CD1c-positive myeloid dendritic cell (primary cell): Measurements from ENCODE around the gene CSMD2.

Experiments
- DNase-seq: peaks from one replicate; pipeline ENCODE4 v3.0.0-alpha.2; 2016; ENCODE audit errors: extremely low spot score

Gene CSMD2

DNA sequence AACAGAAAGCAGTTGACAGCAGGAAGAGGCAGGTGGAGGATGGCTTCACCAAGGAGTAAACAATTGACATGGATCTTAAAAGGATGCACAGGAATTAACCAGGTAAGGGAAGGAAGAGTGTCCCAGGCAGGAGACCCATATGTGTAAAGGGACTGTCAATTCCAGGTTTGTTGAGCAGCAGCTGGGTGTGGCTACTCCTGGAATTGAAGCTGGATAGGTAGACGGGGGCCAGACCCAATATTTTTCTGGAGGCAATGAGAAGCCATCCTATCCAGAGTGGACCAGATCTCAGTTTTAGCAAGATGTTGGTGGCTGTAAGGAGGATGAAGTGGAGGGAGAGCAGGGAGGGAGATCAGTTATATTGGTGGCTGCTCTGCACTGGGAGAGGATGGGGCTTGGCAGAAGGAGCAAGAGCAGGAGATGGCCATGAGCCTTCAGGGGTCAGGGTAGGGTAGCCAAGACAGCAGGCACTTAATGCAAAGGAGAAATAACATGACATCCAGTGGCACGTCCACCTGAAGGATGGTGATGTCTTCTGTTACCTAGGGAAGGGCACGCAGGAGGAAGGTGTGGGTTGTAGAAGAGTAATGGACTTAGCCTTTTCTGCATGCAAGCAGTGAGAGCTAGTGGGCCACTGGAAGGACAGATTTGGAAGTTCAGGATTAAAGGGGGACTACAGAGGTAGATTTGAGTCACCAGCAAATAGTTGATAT, 447.9 kb downstream of the CSMD2 start:
- no peak for DNase-seq

DNA sequence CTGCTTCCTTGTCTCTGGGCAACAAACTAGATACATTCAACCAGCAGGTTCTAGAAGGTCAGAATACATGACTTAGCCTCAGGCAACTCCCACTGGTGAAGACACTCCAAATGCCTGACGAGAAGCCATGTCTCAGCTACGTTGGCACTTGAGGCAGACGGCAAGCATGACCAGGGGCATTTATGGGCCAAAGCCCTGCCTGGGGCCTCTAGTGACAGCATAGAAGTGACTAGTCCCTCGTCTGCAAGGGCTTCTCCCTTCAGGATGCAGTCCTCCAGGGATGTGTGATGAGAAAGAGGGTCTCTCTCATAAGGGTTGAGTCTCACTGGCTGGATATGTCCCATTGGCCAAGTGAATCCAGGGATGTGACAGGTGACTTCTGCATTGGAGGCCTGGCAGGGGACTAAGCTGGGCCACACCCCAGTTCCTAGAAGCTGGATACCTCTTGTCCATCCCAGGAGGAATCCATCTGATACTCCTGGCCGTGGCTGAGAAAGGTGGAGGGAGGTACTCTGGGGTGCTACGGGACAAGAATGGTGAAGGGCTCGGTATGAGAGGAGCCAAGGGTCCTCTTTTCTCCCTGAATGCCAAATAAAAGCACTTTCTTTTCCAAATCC, 449.7 kb downstream of the CSMD2 start:
- no peak for DNase-seq

DNA sequence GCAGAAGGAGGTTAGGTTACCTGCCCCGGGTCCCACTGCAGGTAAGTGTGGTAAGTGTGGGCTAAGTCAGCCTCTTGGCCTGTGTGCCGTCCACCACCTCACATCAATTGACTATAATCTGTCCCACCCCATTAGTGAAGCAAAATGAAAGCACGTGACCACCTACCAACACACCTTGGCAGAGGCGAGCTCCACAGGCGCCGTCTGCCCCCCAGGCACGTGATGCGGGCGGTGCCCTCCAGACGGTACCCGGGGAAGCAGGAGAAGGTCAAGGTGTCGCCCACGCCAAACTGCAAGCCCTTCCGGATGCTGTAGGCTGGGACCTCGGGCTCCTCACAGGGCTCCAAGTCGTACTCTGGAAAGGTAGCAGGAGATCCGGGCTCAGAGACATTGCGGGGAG, 450.6 kb downstream of the CSMD2 start:
- no peak for DNase-seq

DNA sequence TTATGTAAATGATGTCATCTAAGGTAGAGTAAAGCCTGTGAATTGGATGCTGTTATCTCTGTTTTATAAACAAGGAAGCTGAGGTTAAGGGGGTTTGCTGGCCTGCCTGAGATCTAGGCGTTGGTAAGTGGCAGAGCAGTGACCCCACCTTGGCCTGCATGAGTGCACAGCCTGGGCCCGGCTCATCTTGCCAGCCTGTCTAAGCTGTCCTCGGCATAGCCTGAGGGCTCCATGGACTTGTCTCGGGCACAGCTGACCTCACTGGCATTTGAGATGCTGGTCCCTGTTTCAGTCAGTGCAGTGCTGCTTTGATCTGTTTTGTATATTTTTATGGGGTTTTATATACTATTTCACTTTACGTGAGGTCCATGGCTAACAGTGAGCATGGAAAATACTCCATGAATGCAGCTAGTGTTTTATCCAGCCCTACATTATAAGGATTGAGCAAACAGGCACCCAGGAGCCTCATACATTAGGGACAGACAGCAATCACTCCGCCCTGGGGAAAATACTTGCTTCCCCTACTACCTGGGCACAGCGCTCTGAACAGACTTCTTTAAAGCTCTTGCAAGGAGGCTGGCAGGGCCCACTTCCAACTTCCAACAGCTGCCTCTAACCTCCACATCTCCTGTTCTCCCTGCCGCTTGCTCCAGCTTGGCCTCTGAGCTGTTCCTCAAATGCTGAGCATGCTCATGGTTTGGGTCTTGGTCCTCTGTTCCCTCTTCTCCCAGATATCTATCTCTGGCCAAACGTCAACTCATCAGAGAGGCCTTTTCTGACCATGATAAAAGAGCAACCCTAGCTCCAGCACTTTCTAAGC, 451.8 kb downstream of the CSMD2 start:
- DNase-seq, result no peak

DNA sequence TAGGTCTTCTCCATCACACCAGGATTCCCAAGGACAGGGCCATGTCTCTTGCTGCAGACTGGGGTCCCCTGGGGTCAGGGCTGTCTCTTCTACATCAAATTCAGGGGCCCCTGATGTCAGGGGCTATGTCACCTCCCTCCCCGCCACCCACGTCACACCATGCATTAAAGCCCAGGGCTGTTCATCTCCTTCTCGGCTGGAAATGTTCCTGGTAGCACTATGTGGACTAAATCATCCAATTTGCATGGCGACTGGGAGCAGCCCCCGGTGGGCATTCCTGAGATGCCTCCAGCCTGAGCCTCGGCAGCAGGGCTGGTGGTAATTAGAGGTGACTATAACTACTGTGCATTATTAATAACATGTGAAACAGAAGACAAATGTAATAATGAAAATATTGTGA, 452.8 kb downstream of the CSMD2 start:
- DNase-seq, result no peak

DNA sequence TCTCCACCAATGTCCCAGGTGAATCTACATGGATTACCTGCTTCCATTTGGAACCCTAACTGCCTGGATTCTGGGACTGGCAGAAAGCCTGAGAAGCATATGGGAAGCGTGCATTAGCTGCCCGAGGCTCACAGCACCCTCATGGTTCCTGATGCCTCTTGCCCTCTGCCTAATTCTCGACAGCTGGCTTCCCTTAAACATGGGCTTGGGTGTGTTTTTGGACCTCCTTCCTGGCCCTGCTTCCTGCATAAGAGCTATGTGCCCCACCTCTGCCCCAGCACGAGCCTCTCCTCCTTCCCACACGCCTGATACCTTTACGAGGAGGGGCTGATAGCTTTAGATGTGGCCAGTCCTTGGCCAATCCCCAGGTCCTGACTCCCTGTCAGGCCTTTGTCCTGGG, 453.5 kb downstream of the CSMD2 start:
- DNase-seq, result no peak

DNA sequence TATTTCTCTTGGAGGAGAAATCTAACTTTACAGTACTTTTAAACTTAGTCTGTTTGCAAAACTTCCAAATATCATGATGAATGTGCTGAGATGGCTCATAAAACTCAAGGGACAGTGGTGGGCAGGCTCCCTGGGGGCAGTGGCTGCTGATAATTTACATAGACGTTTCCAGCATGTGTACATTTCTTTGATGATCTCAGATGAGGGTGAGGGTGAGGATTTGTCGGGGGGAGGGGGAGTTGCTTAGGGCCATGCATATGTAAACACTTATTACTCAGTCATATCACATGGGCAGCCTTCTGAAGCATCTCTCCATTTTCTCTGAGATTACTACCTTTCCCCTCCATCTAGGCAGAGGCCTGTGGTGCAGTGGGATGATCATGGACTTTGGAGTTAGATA, 454.1 kb downstream of the CSMD2 start:
- DNase-seq, result no peak

DNA sequence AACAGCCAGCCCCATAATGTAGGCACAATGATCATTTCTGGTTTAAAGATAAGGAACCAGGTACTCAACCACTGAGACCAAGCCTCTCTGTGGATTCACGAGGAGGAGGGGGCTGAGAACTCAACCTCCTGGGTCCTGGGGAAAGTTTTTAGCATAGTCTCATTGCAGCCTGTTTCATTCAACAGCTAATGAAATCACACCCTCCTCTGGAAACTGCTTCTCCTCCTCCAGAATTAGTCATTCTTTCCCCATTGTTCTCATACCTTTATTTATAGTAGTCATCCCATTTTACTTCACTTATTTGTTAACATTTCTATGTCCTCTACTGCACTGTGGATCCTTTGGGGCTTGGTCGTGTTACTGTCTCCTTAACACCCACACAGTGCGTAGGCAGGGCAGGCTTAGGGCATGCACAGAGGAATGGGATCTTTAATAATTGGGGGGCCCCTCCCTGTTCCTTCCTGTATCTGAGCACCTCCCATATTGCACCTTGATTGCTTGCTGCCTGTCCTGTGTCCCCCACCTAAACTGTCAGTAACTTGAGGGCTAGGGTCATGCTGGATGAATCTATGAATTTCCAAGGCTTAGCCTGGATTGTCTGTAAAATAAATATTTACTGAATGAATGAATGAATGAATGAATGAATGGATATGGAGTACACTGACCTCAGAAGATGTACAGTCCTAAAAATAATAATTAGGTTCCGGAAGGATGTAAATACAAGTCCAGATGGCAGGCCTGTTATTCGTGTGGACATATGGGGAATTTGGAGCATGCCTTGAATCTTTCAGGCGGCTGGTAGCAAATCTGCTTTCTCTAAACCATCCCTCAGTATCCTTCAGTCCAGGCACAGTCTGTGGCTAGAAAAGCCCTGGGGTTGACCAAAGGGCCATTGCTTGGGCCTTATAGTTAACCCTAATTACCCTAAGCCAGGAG, 455.0 kb downstream of the CSMD2 start:
- DNase-seq, result no peak

DNA sequence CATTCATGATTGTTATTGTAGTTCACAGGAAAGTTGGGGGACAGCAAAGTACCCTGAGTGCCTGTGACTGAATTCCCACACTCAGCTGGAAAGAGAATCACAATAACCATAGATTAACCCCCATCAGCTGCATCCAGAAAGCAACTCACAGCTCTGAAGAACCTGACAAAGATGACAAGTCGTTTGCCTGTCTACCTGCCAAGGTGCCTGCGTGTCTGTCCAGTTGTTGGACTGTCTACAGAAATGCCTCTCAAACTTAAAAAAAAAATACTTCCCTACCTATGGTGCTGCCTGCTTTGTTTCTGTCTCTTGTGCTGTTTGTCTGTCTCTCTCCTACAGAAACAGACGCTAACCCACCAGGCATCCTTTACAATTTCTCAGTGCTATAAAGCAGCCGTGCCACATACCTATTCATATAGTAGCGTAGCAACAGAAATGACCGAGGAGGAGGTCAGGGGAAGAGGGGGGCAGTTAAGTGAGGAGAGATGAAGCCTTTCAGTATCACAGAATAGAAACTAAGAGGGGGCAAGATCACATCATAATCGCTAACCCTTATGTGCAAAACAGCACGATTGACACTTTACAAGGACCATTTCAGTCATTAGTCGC, 455.8 kb downstream of the CSMD2 start:
- no peak for DNase-seq

DNA sequence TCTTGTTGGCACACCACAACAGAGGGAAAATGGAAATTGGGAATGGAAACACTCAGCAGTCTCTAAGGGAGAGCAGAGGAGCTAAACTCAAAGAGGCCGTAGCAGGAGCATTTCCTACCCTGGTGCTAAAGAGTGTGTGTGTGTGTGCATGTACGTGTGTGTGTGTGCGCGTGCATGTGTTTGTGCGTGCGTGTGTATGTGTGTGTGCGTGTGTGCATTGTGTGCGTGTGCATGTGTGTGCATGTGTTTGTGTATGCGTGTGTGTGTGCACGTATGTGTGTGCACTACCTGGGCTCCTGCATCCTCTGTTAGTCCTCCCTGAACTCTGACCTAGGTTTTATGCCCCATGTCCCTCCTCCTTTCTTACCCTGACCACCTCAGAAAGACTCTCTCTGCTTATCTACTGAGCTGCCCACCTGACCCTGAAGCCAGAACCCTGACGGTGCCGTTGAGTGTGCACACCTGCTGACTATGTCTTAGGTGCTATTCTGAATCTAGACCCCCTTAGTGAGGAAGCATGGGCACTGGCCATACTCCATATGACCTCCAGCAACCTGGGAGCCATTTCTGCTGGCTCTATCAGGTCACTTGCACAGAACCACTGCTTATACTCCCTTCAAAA, 458.3 kb downstream of the CSMD2 start:
- no peak for DNase-seq

DNA sequence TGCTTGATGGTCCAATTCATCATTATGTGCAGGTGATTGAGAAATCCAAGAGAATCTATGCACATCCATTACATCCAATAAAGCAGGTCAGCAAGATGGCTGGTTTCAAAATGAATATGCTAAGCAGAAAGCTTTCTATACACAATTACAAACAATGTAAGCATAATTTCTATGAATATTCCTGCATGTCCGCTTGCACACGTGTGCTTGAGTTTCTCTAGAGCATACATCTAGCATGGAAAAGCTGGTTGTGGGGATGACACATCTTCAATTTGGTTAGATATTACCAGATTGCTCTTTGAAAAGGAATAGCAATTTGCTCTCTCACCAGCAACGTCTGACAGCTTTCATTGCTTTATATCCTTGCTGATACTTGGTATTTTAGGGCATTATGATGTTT, 461.6 kb downstream of the CSMD2 start:
- DNase-seq, result no peak

DNA sequence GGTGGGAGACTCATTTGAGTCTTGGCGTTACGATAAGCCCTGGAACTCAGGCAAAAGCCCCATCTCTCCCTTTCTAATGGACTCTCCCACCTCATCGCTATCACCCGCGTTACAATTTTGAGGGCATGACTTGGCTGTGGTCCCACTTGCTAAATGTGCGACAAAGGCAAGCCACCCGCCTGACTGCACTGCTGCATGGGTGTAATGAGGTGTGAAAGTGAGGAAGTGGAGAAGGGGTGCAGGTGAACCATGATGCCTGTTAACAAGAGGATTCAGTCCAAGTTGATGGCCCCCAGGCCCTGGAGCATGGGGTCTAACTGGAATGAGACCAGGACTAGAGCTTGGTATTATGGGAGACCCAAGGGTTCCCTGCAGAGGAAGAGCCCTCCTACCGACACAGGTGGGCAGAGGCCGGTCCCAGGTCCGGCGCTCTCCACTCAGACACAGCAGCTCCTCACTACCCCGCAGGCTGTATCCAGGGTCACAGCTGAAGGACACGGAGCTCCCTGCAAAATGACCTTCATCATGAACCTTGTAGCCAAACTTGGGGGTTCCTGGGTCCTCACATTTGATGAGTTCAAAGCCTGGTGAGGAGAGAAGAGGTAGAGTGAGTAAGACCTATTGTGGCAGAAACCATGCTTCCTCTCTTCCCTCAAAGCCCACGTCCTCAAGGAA, 466.5 kb downstream of the CSMD2 start:
- DNase-seq, result no peak

DNA sequence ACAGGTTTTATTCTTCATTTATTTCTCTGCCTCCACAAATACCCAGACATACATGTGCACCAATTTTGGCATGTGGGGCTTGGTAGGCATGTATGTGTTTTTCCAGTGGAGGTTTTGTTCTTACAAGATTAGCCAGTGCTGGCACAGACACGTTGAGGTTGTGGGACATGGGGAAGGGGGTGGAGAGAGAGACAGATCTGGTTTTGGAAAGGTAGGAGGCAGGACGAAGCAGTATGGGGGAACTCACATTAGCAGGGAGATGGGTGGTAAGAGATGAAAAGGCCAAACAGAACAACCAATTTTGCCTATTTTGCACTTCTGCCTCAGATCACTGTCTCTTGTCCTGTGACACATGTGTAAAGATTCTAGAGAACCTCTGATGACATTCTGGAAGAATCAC, 467.2 kb downstream of the CSMD2 start:
- no peak for DNase-seq

DNA sequence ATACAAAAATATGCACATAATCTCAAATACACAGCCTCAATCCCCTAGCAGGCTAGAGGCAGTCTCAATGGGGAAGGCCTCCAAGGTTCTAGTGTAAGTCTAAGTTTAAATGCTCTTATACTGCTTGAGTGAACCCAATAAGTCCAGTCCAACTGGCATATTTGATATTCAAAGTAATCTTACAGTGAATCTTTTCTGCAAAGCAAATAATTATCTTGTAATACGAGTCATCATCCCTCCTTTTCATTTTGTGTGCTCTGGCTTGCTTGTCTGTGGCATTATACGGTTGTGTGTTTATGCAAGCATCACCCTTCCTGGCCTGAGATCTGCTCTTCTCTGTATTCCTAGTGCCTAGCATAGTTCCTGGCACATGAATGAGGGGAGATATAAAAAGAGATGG, 468.1 kb downstream of the CSMD2 start:
- no peak for DNase-seq

DNA sequence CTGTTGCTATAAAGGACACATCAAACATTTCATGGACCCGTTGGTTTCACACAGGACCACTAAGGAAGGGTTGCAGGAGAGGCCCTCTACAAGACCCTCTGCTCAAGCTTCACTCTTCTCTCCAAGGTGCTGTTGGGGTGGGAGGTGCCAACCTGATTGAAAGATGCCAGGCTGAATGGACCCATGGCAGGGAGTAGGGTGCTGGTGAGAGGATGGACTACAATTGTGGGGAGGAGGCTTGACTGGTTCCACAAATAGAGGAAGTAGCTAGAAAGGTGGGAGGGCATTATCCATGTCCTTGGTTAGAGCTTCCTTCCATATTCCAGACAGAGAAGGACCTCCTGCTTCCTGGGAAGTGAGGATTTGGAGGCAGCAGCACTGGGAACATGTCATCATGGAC, 468.7 kb downstream of the CSMD2 start:
- no peak for DNase-seq

DNA sequence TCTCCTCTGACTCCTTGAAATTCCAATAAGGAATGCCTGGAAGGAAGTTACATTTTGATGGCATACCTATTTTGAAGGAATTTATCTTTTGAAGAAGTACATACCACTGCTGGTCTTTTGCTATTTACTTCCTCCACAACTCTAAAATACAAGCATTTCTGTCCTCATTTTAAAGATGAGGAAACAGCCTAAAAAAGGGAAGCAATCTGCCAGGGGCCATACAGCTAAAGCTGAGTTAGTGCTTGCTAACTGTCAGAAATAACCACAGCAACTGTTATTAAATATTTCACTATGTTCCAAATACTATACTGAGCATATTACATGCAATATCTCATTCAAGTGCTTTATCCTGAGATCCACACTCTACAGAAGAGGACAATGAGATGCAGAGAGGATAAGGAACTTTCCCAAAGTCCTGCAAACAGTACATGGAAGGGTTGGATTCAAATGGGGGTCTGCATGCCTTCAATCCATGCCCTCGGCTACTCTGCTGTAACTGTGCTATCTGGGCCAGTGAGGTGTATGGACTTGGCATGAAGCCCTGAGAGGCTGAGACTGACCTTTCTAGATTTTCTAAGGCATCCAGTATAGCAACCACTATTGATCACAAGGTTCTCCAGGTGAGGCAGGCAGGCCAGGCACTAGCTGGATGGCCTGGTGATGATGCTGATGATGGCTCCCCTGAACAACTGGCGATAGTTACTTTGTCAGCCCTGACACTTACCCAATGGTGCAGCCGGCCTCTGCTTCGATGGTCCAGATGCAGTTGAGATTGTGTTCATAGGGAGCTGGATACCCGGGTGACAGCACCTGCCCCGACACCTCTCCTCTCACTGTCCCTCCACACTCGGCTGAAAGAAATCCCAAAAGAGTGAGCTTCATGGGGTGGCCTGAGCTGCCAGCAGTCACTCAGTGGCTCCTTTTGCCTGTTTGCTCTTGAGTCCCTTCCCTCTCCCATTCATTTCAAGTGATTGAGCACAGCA, 472.5 kb downstream of the CSMD2 start:
- DNase-seq, result peak; percentile 9

DNA sequence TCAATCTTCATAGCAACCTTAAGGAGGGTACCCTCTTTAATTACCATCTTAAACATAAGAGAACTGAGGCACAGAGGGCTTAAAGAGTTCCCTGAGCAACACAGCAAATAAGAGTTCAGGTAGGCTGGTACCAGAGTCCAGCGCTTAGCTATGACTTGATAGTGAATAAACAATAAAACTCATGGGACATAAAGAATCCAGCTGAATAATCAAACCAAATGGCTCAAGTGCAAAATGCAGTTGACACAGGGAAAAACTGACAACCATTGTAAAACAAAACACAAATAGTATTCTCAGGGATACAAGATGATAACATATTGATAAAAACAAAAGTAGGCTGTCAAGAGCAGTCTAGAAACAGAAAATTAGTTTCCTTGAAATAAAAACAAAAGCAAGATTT, 478.0 kb downstream of the CSMD2 start:
- no peak for DNase-seq

DNA sequence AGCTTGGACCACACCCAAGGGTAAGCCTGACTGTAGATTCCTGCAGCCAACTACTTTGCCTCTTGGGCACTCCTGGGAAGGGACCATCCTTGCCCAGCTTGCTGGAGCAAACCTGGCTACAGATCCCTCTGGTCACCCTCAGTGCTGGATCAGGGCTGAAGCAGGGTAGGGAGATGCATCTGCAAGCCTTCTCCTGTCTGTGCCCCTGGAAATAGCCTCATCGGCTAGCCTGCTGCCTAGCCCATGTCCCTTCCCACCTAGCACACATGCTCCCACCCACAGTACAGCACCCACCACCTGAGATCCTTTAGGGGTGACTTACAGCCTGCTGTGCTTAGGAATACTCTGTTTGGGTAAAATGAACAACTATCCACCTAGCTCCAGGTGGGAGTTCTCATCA, 478.5 kb downstream of the CSMD2 start:
- no peak for DNase-seq

DNA sequence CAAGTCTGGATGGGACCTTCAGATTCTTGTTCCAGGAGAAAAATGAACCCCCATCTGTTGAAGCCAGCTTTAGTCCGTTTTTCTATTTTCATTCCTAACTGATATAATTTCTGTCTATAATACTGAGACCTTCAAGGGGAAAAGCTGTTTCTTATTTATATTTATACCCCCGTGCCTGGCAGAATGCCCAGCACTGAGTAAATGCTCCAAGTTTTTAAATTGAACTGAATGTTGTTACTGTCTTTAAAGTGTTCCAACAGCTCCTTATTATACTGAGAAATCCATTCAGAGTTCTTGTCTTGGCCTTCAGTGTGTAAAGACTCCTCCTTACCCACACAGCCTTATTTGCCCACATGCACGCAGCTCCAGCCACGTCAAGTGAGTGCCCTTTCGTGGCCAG, 479.8 kb downstream of the CSMD2 start:
- no peak for DNase-seq
